GM18907 (cell line): Measurements from ENCODE around the gene NCAPD3.
"Not testable (repeated sequence)": the region's sequence is repeated elsewhere in the genome, so short reads cannot be mapped to it uniquely, and the experiment has no call there.

Source experiments
- ATAC-seq: cut with Tn5 transposase; IDR thresholded peaks from one replicate; pipeline ENCODE4 v1.9.1; 2021; ENCODE audit warnings: mild to moderate bottlenecking, moderate library complexity; ENCODE audit not compliant: unreplicated experiment

The NCAPD3 gene, protein sequence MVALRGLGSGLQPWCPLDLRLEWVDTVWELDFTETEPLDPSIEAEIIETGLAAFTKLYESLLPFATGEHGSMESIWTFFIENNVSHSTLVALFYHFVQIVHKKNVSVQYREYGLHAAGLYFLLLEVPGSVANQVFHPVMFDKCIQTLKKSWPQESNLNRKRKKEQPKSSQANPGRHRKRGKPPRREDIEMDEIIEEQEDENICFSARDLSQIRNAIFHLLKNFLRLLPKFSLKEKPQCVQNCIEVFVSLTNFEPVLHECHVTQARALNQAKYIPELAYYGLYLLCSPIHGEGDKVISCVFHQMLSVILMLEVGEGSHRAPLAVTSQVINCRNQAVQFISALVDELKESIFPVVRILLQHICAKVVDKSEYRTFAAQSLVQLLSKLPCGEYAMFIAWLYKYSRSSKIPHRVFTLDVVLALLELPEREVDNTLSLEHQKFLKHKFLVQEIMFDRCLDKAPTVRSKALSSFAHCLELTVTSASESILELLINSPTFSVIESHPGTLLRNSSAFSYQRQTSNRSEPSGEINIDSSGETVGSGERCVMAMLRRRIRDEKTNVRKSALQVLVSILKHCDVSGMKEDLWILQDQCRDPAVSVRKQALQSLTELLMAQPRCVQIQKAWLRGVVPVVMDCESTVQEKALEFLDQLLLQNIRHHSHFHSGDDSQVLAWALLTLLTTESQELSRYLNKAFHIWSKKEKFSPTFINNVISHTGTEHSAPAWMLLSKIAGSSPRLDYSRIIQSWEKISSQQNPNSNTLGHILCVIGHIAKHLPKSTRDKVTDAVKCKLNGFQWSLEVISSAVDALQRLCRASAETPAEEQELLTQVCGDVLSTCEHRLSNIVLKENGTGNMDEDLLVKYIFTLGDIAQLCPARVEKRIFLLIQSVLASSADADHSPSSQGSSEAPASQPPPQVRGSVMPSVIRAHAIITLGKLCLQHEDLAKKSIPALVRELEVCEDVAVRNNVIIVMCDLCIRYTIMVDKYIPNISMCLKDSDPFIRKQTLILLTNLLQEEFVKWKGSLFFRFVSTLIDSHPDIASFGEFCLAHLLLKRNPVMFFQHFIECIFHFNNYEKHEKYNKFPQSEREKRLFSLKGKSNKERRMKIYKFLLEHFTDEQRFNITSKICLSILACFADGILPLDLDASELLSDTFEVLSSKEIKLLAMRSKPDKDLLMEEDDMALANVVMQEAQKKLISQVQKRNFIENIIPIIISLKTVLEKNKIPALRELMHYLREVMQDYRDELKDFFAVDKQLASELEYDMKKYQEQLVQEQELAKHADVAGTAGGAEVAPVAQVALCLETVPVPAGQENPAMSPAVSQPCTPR (N-terminal part only)

DNA sequence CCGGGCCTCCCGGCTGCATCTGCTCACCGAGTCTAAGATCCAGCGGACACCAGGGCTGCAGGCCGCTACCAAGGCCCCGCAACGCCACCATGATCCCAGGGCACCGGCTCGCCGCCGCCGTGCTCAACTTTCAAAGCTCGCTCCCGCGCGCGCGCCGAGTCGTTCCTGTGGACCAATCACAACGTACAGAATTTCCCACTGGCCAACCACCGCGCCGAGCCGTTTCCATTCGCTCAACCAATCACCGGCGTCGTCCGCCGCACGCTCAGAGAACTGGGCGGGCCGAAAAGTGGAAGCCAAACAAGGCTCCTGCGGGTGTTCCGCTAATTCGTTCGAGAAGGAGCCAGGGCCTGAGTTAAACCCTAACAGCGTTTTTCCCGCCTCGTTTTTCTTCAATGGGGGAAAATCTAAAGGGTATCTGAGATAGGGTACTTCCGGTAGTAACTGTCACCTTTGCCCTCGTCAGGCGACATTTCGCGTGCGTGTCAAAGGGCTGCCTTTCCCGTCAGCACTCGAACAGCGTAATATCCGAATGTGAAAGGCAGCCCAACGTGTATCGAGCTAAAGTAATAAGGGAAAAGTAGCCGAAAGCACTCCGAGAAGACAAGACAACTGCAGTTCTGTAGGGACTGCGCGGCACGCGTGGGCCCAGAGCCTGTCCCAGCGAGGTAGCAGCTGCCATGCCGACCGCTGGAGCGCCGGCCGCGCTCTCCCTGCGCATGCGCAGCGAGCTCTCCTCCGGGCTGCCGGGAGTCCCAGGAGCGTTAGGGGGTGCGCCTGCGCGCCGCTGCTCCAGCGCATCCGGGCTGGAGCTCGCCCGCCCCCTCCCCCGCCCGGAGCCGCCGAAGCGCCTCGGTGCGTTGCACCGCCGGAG, at the start of gene NCAPD3, which contains the start of gene VPS26B:
NCAPD3 (minus strand) TSS at position 132 of the 874 bp plus-strand sequence; CDS start at position 91, 41 bp downstream.
VPS26B (plus strand) TSS at position 836 of the 874 bp plus-strand sequence. CDS start 452 bp downstream, outside the sequence.
- ATAC-seq: peak; percentile 83

DNA sequence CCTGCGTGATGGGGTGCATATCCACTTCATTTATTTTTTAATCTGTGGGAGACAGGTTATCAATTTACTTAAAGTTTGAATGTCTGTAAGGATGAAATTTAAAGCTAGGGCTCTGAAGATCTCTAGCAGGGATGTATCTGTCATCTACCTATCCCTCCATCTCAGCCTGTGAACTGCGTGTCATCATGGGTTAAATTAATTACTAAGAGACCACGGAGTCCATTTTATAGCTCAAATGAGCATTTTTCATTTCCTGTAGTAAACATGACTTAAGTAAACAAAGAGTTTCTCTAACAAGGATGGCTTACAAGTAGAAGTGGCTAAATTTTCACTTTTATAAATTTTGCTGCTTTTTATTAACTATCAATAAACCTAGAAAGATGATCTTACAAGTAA, 49.5 kb upstream of the NCAPD3 start:
- no peak for ATAC-seq

DNA sequence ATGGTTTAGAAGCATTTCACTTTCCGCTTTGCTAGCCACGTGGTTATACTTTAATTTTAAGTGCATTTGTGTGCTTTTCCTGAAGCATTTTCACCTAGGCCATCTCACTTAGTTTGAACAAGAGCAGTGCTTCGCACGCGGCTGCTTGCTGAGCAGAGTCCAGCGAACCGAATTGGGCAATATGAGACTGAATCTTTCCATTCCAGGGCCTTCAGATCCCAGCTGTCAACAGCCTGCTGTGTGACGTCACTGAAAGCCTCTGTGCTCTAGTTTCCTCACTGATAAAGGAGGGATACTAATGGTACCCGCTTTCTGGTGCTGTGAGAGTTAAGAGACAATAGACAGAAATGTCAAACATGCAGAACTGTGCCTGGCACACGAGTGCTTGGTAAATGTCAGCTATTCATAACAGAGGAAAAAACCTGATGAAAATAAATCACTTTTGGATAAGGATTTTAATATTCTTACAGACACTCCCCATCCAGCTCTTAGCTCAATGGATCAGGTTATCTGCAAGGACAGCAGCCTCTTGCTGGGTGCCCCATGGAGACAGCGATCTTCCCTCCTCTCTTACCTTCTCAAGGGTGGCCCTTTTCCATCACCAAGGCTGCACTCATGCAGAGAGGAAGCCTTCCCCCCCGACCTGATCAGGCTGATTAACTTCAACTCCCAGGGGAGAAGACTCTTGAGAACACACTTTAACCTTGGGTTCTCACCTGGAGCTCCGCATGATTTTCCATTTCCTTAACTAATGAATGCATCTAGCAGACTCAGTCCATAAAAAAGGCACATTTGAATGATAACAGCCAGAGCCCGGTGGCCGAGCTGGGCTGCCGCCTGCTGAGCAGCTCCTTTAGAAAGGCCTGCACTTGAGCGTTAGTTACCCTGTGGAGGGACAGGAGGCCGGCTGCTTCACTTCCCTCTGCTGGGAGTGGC, 48.9 kb upstream of the NCAPD3 start:
- no peak for ATAC-seq

DNA sequence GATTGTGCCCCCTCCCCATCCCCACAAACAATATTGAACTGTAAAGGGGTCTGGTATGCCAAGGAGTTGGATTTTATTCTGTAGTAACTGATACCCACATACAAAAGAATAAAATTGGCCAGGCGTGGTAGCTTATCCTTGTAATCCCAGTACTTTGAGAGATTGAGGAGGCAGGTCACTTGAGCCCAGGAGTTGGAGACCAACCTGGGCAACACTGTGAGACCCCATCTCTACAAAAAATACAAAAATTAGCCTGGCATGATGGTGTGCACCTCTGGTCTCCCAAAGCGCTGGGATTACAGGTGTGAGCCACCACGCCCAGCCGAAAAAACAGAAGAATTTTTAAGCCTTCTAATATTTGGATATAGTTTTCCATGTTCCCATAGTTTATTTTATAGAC, 48.2 kb upstream of the NCAPD3 start:
- no peak for ATAC-seq

DNA sequence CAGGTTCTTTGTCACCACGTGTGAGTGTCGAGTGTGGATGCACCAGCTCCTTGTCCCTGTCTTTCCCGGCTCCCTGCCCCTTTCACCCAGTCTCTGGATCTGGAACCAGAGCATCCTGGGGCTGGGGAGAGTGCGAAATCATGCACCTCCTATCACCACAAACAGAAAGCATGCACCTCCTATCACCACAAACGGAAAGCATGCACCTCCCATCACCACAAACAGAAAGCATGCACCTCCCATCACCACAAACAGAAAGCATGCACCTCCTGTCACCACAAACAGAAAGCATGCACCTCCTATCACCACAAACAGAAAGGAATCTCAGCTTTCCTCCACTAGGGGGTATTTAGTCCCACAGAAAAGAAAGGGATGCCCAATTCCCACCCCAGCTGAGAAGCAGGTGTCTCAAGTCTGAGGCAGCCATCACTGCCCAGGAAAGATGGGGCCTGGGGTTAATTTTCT, 46.5 kb upstream of the NCAPD3 start:
- no peak for ATAC-seq

- ATAC-seq: no peak
Observed at GRCh38 chr11:134267966-134268365, 44.2 kb upstream of the NCAPD3 start.

GRCh38 chr11:134267461-134267860, 43.7 kb upstream of the NCAPD3 start:
- no peak for ATAC-seq

DNA sequence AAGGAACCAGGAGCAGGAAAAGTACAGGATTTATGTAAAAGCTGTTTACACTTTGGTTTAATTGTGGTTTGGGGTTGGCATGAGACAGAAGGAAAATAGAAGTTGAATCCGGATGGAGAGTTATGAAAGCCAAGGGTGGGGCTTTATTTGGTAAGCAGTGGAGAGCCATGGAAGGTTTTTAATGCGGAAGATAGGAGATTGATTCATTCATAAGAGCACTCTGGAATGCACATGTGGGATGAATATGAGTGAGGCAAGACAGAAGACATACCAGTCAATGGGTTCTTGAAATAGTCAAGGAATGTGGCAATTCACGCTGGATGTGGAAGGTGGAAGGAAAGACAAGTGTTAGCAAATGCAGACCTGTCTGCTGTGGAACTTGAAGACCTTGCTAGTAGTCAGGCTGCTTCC, 43.1 kb upstream of the NCAPD3 start:
- ATAC-seq: no peak

GRCh38 chr11:134266440-134266839, 42.7 kb upstream of the NCAPD3 start:
- ATAC-seq: no peak

DNA sequence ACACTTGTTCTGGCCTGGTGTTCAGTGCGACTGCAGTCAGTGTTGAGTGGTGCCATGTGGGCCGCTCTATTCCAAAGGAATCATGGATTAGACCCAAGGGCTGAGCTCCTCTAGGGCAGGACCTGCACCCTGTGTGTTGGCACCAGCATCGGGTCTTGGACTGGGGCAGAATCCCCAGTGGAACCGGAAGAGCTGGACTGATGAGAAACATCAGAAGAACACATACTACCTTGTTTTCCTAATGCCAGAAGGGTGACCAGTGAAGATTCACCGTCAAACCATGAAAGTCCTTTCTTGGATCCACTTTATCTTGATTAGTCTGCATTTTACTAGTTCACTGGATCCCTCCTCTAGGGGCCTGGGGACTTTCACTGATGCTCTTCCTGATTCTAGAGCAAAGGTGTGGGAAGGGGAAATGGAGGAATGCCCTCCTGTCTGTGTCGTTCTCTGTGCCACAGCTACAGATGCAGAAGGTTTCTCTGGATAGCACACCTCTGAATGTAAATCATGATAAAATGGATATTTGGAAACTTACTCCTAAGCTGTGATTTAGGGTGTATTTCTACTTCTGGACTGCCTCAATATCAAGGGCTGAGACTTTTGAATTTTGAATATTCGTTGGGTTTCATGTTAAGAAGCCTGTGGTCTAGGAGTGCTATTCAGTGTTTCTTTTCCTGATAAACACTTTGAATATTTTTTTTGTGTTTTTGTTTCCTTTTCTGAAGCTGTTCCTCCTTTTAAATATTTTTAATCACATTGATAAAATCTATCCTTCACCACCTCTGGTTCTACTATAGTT, 41.4 kb upstream of the NCAPD3 start:
- no peak for ATAC-seq

DNA sequence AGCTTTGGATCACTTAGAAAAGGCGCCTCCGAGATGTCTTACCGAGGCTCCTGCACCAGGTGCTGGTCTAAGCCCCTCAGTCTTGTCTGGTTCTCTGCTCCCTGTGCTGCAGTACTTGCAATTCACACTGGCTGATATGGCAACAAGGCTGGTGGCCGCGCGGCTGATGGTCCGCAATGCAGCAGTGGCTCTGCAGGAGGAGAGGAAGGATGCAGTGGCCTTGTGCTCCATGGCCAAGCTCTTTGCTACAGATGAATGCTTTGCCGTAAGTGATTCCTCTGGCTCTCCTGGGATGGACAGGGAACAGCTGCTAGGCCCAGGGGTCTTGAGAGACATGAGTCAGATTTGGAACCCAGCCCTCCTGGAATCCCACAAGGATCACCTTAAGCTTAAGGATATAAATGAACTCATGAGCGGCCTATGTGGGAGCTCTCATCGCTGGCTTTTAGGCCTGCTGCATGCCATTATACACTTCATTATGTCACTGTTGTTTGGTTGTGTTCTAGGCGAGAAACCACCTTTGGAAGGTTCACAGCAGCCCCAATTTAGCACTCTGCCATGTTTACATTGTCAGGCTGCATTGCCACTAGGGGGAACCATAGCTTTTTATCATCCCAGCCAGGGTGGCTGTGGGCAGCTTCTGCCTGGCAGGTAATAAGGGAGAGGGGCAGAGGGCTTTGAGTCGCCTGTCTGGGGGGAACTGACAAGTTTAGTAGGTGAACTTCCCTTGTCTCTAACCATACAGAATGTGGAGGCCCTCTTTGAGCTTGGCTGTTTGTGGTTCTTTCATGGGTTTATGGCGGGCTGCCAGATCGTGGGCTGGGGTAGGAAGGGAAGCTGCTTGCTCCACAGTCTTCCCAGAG, 38.1 kb upstream of the NCAPD3 start:
- no peak for ATAC-seq

GRCh38 chr11:134260983-134261382, 37.2 kb upstream of the NCAPD3 start:
- ATAC-seq: no peak

DNA sequence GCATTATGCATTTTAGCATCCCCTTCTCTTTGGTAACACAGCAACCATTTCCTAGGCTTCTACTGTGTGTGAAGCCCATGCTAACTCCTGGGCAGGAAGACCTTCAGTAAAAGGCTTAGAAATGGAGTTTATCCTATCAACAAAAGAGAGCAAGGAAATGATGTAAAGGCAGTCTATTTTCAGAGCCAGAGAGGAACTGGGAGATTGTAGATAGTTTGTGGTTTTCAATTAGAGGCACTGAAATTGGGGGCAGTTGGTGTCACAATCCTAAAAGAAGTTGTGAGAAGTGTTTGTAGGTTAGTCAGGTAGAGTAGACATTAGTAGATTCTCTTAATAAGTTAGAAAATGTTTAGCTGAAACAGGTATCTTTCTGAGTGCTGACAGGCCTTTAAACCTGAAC, 36.7 kb upstream of the NCAPD3 start:
- no peak for ATAC-seq

DNA sequence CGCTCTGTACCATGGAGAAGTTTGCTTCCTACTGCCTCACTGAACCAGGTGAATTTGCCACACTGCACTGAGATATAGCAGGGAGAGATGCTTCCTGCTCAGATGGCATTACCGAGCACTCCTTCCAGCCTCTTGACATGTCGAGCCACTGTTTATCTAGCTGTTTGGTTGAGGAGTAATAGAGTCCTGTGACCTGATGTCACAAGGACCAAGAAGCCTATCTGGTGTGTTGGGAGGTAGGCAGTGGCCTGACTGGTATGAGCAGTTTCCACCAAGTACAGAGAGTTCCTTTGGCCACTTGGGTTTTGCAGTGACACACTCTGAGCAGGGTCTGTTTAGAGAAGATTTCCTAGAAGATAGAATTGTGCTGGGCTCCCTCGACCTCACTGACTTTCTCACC, 34.8 kb upstream of the NCAPD3 start:
- ATAC-seq: no peak

DNA sequence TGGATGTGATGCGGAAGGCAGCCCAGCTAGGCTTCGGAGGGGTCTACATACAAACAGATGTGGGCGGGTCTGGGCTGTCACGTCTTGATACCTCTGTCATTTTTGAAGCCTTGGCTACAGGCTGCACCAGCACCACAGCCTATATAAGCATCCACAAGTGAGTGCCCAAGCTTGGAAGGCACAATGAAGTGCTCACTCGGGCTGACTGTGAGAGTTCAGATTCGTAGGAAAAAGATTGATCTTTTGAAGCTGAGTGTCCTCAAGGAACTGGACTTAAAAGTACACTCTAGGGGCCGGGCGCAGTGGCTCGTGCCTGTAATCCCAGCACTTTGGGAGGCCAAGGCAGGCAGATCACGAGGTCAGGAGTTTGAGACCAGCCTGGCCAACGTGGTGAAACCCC, 33.3 kb upstream of the NCAPD3 start:
- no peak for ATAC-seq

DNA sequence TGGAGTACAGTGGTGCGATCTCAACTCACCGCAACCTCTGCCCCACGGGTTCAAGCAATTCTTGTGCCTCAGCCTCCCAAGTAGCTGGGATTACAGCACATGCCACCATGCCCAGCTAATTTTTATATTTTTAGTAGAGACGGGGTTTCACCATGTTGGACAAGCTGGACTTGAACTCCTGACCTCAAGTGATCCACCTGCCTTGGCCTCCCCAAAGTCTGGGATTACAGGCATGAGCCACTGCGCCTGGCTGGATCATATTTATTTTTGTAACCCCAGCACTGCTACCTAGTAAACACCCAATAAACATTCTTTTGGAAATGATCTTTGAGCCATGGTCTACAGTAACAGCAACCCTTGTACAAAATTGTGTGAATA, 31.4 kb upstream of the NCAPD3 start:
- ATAC-seq: not testable (repeated sequence)
